NCI-H774 (cell line): Measurements from ENCODE around the gene LSM4.
"Not testable (repeated sequence)": the region's sequence is repeated elsewhere in the genome, so short reads cannot be mapped to it uniquely, and the experiment has no call there.

ENCODE experiments used
- DNase-seq: peaks from one replicate; lab custom pipeline; 2025; lab: John Stamatoyannopoulos, UW

The LSM4 gene

GRCh38 chr19:18322759-18323460 lies at the start of gene LSM4:
LSM4 (minus strand) TSS chr19:18323076; CDS start chr19:18323020, 56 bp downstream.
- DNase-seq, result peak; percentile 98

- no peak for DNase-seq
Measured at GRCh38 chr19:18368504-18369222, 45.8 kb upstream of the LSM4 start.

- DNase-seq, result no peak
Measured at GRCh38 chr19:18366021-18366435, 43.2 kb upstream of the LSM4 start.

- peak; percentile 67 for DNase-seq
Measured at GRCh38 chr19:18364826-18365528, 42.1 kb upstream of the LSM4 start.

GRCh38 chr19:18364277-18364825 lies 41.5 kb upstream of the LSM4 start:
- DNase-seq, result not testable (repeated sequence)

GRCh38 chr19:18363787-18364186 lies 40.9 kb upstream of the LSM4 start:
- no peak for DNase-seq

GRCh38 chr19:18362934-18363542 lies 40.2 kb upstream of the LSM4 start:
- no peak for DNase-seq

GRCh38 chr19:18361646-18362045 lies 38.8 kb upstream of the LSM4 start:
- DNase-seq, result no peak

GRCh38 chr19:18357041-18357440 lies 34.2 kb upstream of the LSM4 start:
- DNase-seq, result no peak

- not testable (repeated sequence) for DNase-seq
Measured at GRCh38 chr19:18354743-18355142, 31.9 kb upstream of the LSM4 start.

- DNase-seq, result no peak
Measured at GRCh38 chr19:18353378-18354005, 30.6 kb upstream of the LSM4 start.

- DNase-seq, result no peak
Measured at GRCh38 chr19:18351544-18351943, 28.7 kb upstream of the LSM4 start.

- no peak for DNase-seq
Measured at GRCh38 chr19:18350490-18350889, 27.6 kb upstream of the LSM4 start.

GRCh38 chr19:18349524-18350128 lies 26.8 kb upstream of the LSM4 start:
- DNase-seq, result peak; percentile 28

- DNase-seq, result not testable (repeated sequence)
Measured at GRCh38 chr19:18348818-18349339, 26.0 kb upstream of the LSM4 start.

- DNase-seq, result no peak
Measured at GRCh38 chr19:18348171-18348570, 25.3 kb upstream of the LSM4 start.

- DNase-seq, result no peak
Measured at GRCh38 chr19:18346091-18346490, 23.2 kb upstream of the LSM4 start.

GRCh38 chr19:18345296-18345695 lies 22.4 kb upstream of the LSM4 start:
- no peak for DNase-seq

- DNase-seq, result no peak
Measured at GRCh38 chr19:18344582-18344950, 21.7 kb upstream of the LSM4 start.

- no peak for DNase-seq
Measured at GRCh38 chr19:18342090-18342632, 19.3 kb upstream of the LSM4 start.
